GM13977 (cell line): ENCODE data around the gene SLC25A6.

Experiments used
- DNase-seq: peaks from one replicate; pipeline ENCODE4 v3.0.0; 2012; ENCODE audit warnings: low spot score
- in situ Hi-C: fragments of 300-500 bp; cut with MboI; formaldehyde crosslinking; loops from one replicate; pipeline ENCODE4 v1.12.0; 2022; ENCODE audit warnings: low sequenced_read_pairs, low pct_unique_long_range_greater_than_20kb, mixed read lengths, inconsistent platforms; ENCODE audit not compliant: unreplicated experiment
- TF ChIP-seq, protein P1 (sequence below): IDR thresholded peaks from 2 replicates; pipeline ENCODE4 v1.5.1; 2012; ENCODE audit warnings: mild to moderate bottlenecking, control low read depth; ENCODE audit not compliant: insufficient read depth; ENCODE audit errors: extremely low read depth, missing control alignments

Gene SLC25A6

DNA sequence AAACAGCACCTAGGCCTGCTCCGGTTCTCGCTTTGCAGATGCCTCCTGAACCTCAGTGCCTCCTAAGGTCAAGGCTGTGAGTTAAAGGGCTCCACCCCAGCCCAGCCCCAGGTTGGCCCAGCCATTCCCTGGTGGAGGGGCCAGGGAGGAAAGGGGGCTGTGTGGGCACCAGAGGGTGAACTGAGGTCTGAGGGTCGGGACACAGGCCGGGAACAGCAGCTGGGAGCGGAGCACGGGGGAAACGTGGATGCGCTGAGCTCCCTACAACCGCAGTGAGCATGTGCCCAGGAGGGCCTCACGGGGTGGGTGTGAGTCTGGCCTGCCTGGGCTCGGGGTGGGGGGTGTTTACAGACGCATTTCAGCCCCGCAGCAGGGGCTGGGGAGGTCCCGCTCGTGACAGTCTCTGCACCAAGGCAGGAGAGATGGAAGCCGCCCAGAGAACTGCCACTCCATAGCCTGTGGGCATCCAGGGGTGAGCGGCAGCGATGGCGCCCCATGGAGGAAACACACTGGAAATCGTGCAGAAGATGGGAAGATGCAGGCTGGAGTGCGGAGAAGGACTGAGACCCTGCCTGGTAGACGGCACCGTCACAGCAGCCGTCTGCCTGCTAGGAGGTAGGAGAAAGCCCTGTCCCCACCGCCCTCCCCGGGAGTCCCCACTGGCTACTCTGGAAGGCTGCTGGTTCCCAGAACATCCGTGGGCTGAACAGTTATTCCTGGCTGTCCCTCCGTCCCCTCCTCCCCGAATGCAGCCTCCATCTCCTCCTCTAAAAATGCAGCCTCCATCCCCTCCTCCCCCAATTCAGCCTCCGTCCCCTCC, 9.9 kb upstream of the SLC25A6 start:
- TF ChIP-seq, protein P1, sequence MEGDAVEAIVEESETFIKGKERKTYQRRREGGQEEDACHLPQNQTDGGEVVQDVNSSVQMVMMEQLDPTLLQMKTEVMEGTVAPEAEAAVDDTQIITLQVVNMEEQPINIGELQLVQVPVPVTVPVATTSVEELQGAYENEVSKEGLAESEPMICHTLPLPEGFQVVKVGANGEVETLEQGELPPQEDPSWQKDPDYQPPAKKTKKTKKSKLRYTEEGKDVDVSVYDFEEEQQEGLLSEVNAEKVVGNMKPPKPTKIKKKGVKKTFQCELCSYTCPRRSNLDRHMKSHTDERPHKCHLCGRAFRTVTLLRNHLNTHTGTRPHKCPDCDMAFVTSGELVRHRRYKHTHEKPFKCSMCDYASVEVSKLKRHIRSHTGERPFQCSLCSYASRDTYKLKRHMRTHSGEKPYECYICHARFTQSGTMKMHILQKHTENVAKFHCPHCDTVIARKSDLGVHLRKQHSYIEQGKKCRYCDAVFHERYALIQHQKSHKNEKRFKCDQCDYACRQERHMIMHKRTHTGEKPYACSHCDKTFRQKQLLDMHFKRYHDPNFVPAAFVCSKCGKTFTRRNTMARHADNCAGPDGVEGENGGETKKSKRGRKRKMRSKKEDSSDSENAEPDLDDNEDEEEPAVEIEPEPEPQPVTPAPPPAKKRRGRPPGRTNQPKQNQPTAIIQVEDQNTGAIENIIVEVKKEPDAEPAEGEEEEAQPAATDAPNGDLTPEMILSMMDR = no peak
- no peak for DNase-seq
- in situ Hi-C loops = no loop called here

DNA sequence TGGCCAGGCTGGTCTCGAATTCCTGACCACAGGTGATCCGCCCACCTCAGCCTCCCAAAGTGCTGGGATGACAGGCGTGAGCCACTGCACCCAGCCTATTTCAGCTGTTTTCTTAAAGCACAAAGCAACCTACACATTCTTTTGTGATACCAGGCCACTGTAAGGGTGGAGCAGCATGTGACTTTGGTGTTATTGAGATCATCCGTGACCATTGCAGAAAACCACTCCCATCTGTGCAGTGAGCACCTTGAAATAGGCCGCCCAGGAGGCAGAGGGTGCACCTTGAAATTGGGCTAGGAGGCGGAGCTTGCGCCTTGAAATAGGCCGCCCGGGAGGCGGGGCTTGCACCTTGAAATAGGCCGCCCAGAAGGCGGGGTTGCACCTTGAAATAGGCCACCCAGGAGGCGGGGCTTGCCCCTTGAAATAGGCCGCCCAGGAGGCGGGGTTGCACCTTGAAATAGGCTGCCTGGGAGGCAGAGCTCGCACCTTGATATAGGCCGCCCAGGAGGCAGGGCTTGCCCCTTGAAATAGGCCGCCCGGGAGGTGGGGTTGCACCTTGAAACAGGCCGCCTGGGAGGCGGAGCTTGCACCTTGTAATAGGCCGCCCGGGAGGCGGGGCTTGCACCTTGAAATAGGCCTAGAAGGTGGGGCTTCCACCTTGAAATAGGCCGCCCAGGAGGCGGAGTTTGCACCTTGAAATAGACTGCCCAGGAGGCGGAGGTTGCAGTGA, 9.0 kb upstream of the SLC25A6 start:
- TF ChIP-seq, protein P1 = no peak
- in situ Hi-C loops = no loop called here
- DNase-seq = no peak

DNA sequence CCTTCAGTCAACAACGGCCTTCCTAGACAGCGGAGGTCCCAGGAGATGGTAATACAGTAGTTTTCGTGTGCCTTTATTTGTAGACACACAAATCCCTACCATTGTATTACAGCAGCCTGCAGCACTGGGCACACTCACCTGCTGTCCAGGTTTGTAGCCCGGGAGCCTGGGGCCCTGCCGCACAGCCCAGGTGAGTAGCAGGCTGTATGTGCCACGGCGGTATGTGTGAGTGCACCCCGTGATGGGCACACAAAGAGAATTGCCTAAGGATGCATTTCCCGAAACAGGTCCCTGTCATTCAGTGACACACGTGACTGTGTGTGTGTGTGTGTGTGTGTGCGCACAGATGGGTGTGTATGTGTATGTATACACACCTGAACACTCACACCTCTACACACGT, 8.1 kb upstream of the SLC25A6 start:
- DNase-seq = no peak
- in situ Hi-C loops = no loop called here
- TF ChIP-seq, protein P1 = no peak

DNA sequence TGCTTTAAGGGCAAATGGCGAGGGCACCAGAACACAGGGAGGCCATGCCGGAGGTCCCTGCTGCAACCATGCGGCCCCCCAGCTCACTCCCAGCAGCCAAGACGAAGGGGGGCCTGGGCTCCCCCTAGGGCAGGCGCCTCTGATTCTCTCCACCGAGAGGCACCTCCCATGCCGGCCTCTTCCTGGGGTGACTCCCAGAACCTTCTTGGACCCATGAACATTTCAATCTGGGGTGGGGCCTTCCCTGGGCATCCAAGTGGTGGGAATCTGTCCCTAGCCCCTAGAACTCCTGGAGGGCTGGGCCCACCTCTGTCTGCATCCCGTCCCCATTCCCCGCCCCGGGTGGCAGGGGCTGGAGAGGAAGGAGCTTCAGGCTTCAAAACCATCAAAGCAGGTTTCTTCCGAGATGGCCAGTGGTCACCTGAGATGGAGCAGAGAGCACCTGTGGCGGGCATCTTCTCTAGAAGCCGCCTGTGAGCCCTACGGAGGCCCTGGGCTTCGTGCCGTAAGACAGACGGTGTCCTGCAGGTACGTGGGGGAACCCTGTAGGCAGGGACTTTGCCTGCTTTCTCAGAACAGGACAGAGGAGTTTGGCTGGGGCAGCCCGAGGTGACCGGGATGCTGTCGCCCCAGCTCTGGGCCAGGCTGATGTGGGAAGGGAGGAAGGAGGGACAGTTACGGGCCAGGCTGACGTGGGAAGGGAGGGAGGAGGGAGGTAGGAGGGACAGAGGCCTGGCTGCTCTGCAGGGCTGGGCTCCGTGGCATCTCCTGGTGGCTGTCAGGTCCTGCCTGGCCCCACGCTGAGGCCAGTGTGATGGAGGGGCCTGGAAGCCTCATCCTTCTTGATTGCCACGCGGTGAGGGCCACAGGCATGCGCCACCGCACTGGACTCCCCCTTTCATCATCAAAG, 6.8 kb upstream of the SLC25A6 start:
- in situ Hi-C loops = no loop called here
- no peak for DNase-seq
- TF ChIP-seq, protein P1 = no peak

DNA sequence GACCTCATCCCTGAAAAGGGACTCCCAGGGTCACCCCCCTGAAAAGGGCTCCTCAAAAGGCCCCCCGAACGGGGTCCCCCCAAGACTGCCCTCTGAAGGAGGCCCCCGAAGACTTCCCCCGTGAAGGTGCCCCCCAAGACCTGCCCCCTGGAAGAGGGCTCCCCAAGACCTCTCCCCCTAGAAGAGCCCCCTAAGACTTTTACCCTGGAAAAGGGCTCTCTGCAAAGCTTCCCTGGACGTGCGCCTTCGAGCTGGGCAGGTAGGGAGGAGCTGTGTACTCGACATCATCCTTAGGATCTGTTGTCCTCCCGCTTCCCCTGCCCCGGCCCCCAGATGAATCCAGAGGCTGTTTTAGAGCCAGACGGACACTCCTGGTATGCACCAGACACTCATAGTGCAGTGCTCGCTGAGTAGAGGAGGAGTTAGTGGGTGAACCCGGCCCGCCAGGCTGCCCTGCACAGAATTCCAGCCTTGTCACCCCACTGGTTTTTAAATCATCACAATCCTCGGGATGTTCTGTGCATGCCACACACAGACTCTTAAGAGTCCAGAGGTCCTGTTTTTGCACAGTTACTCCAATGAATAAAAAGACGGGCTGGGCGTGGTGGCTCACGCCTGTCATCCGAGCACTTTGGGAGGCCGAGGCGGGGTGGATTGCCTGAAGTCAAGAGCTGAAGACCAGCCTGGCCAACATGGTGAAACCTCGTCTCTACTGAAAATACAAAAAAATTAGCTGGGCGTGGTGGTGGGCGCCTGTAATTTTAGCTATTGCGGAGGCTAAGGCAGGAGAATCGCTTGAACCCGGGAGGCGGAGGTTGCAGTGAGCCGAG, 5.7 kb upstream of the SLC25A6 start:
- DNase-seq = no peak
- TF ChIP-seq, protein P1 = no peak
- in situ Hi-C loops = no loop called here
